ENCODE data around the gene CCNL2.

GRCh38 chr1:1356796-1357401 is 42.2 kb downstream of the CCNL2 start:
- TF ChIP-seq ZNF777 (tag by site-specific recombination; IDR thresholded peaks at IDR 0.05; ENCODE audit: borderline replicate concordance) (no peak), MZF1 (tag by site-specific recombination; IDR thresholded peaks at IDR 0.05; ENCODE audit: borderline replicate concordance) (no peak), ZNF707 (tag by site-specific recombination; IDR thresholded peaks at IDR 0.05) (no peak), ZNF302 (tag by site-specific recombination; IDR thresholded peaks at IDR 0.05; ENCODE audit: low read depth) (no peak), GLI4 (tag by site-specific recombination; IDR thresholded peaks at IDR 0.05) (no peak), ZNF175 (tag by site-specific recombination; IDR thresholded peaks at IDR 0.05) (no peak), YY1 (tag by site-specific recombination; IDR thresholded peaks at IDR 0.05) (no peak), SCRT1 (tag by site-specific recombination; IDR thresholded peaks at IDR 0.05; ENCODE audit: borderline replicate concordance) (no peak), YY2 (tag by site-specific recombination; IDR thresholded peaks at IDR 0.05) (no peak), KLF10 (tag by site-specific recombination; IDR thresholded peaks at IDR 0.05) (no peak), BCL11A (tag by site-specific recombination; IDR thresholded peaks at IDR 0.05; ENCODE audit: low read depth) (peak; percentile 56; the same call in 1 of the 2 replicates), KLF7 (tag by site-specific recombination; IDR thresholded peaks at IDR 0.05; ENCODE audit: borderline replicate concordance) (no peak)
- TF ChIP-seq, protein P1, sequence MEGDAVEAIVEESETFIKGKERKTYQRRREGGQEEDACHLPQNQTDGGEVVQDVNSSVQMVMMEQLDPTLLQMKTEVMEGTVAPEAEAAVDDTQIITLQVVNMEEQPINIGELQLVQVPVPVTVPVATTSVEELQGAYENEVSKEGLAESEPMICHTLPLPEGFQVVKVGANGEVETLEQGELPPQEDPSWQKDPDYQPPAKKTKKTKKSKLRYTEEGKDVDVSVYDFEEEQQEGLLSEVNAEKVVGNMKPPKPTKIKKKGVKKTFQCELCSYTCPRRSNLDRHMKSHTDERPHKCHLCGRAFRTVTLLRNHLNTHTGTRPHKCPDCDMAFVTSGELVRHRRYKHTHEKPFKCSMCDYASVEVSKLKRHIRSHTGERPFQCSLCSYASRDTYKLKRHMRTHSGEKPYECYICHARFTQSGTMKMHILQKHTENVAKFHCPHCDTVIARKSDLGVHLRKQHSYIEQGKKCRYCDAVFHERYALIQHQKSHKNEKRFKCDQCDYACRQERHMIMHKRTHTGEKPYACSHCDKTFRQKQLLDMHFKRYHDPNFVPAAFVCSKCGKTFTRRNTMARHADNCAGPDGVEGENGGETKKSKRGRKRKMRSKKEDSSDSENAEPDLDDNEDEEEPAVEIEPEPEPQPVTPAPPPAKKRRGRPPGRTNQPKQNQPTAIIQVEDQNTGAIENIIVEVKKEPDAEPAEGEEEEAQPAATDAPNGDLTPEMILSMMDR (tag by site-specific recombination; IDR thresholded peaks at IDR 0.05): no peak
